Posterior vena cava (tissue), 2 donors: ENCODE data around the gene RBM18. TPM values are rescaled to one million over a fixed set of nuclear protein-coding genes. Genes with fewer than 3 reads are reported as not detected.
A peak's percentile ranks its signal among the peaks of the same experiment; 100 is the strongest.

Experiments used
- DNase-seq: peaks from one replicate; pipeline ENCODE4 v3.0.0-alpha.2; 2020; ENCODE audit warnings: low spot score
- intact Hi-C, 2 donors: fragments of 100-400 bp; cut with DNase I; formaldehyde crosslinking; loops; one replicate each; pipeline versions ENCODE4 v1.14.1 to v1.14.2; 2022 to 2023
- total RNA-seq, 2 donors: library from RNA; stranded (reverse); fragmentation: NEBNext Ultra II Directional; extraction: Animal tissue kit (Norgen Biotek cat#: 25700); gene quantifications; one replicate each; pipeline ENCODE4 v1.2.1, GENCODE V29; 2021
- donor health status: DM: yes; HTN: yes; CAD: no.
- donor health status: DM: yes; HTN: yes; CAD: no.

The RBM18 gene
- total RNA-seq, 2 donors from 2014 or later: 18.9 to 19.2 TPM

DNA sequence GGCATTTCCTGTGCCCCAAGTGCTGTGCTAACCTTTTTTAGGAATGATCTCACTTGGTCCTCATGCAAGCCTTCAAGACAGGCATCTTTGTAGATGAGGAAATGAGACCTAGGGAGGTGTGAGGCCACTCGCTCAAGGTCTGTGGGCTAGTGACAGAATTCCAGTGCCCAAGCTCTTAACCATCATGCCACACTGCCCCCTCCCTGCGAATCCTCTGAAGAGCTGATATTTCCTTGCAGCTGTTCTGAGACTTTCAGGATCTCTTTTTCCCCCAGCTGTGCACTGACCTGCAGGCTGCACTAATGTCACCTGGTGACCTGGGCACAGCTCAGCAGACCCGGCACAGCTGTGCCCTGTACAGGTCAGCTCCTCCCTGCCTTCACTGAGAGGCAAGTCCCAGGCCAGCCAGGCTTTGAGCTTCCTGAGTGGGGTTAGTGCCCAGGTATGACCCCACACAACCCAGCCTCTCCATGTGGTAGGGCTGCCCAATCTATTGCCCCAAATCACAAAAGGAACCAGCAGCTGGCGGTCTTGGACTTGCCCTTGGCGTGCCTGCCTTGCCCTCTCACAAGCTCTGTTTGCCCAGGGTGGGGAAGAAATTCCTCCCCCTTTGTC is 72.3 kb downstream of the RBM18 start:
- intact Hi-C loops: loop anchor here in 1 of 2 donors (1.0 kb wide), 1 partner anchor 26 kb away; no protein-coding TSS in a partner anchor
- peak; percentile 54 for DNase-seq

DNA sequence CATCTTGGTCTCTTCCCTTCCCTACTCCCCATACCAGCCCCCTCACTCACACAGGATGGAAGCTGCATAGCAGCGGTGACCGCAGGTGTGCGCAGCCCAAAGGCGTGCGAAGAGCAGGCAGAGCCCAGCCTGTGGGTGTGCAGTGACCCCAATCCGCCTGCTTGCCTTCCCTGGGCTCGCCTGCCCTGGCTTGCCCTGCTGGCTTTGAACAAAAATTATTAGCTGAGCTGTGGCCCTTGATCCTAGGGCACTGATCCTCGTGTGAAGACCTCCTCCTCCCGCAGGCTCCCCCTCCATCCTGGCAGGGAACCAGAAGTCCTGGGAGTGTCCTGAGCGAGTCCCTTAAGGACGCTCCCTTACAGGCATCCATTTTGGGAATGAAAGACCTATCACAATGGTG is 73.1 kb downstream of the RBM18 start:
- peak; percentile 53 for DNase-seq
- intact Hi-C loops: no loop called here

DNA sequence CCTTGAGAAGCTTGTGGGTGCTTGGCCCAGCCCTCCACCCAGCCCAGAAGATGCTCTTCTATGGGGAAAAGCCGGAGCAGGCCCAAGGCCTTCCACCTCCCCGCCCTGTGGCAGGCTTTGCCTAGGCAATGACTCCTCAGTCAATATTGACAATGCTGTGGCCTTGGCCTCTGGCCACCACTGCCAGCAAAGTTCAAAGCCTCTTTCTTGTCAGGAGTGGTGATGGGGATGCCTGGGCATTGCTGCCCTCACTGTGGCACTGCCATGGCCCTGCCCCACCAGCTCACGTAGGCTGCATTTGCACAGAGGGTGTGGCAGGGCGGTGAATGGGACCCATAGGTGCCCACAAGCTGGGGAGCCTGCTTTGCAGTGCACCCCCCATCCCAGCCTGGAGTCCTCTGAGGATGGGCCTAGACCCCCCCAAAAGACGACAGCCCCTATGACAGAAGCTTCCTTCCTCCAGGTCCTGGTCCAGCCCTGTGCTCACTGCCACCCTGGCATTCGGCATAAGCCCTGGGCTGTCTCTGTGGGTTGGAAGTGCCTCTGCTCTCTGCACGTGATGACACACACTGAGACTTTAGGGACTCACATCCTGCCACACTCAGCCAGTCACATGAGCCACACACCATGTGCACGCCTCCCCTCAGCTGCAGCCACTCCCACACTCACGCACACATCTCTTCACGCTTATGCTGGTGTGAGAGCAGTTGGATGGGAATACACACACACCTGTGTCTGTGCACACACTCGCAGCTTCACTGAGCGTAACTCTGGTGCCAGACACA is 73.9 kb downstream of the RBM18 start:
- intact Hi-C loops: no loop called here
- DNase-seq: peak; percentile 73

DNA sequence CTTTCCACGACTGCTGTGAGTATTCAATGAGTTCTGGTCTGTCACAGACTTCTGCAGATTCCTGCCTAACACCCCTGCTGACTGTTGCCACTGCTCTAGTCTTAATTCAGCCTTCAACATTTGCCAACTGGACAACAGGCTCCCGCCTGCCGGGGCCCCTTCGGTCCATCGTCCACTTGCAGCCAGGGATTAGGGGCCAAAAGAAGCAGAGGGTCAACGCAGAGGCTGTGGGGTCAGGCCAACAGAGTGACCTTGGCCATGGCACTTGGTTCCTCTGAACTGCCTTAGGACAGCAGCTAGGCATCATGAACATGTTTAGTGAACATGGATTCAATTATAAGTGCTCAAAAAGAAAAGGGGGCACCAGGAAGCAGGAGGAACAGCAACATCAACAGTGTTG is 76.3 kb downstream of the RBM18 start:
- intact Hi-C loops: no loop called here
- DNase-seq: peak; percentile 19

Other genes starting within 250 kb of the RBM18 start
- 10 to 100 TPM; 11.8 to 20.4 TPM for gene TTLL11, start 171.5 kb downstream of the RBM18 start, total RNA-seq
- 10 to 100 TPM; 36.5 to 38.2 TPM for gene NDUFA8, start 105.1 kb downstream of the RBM18 start, total RNA-seq
- 1 to 10 TPM in 1 of 2 donors, under 1 TPM in 1; 0.95 to 1.5 TPM for gene MORN5, start 104.9 kb downstream of the RBM18 start, total RNA-seq
- gene LHX6, start 35.9 kb downstream of the RBM18 start, total RNA-seq: 10 to 100 TPM in 1 of 2 donors, 1 to 10 TPM in 1; 8.3 to 23.6 TPM
- gene MRRF, start within 50 bp of the RBM18 start, total RNA-seq: 10 to 100 TPM; 23.8 to 27.7 TPM
- gene PTGS1, start 106.2 kb upstream of the RBM18 start, total RNA-seq: 10 to 100 TPM; 20.8 to 30.2 TPM
- gene OR1J1, start 213.1 kb upstream of the RBM18 start, total RNA-seq: not detected
- not detected for gene OR1J2, start 246.0 kb upstream of the RBM18 start, total RNA-seq